GM19099 (cell line): Measurements from ENCODE around the gene CYP4B1.

Experiments used
- POLR2A ChIP-seq: IDR thresholded peaks from 3 replicates; pipeline ENCODE4 v1.6.1; 2011; ENCODE audit warnings: low read depth; ENCODE audit not compliant: insufficient read length; ENCODE audit errors: extremely low read depth

The CYP4B1 gene

DNA sequence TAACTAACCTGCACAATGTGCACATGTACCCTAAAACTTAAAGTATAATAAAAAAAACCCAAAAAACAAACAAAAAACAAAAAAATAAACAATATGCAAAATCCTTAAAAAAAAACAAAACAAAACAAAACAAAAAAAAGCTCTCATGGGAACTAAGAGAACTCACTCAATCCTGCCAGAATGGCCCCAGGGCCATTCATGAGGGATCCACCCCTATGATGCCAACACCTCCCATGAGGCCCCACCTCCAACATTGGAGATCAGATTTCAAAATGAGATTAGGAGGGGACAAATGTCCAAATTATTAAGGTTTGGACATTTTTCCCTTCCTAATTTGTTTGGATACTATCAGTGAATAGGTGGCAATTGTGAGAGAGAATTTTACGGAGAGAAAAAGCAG, 10.2 kb downstream of the CYP4B1 start:
- no peak for TF ChIP-seq POLR2A

DNA sequence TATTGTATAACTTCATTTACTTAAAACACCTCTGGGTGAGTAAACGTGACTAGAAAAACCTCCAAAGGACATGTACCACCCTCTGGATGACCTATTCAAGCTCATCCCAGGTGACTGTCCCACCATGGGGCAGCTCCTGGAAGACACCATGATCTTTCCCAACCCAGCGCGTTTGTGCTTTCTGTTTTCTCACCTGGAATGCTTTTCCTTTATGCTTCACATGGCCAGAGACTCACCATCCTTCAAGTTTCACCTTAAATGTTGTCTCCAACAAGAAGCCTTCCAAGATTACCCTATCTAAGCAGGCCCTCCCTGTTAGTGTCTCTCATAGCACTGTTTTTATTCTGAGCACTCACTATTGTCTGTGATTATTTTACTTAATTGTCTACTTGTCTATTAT, 11.1 kb downstream of the CYP4B1 start:
- TF ChIP-seq POLR2A, result no peak

DNA sequence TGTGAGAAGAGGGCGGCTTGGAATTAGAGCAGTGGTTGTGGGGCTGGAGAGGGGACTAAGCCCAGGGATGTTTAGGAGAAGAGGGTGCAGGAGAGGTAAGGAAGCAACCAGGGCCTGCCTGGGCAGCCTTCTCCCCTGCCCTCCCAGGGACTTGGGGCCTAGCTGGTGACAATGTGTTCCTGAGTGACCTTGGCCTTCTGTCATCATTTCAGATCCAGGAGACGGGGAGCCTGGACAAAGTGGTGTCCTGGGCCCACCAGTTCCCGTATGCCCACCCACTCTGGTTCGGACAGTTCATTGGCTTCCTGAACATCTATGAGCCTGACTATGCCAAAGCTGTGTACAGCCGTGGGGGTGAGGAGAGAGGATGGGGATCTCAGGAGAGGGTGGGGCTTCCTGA, 11.8 kb downstream of the CYP4B1 start:
- TF ChIP-seq POLR2A, result no peak

DNA sequence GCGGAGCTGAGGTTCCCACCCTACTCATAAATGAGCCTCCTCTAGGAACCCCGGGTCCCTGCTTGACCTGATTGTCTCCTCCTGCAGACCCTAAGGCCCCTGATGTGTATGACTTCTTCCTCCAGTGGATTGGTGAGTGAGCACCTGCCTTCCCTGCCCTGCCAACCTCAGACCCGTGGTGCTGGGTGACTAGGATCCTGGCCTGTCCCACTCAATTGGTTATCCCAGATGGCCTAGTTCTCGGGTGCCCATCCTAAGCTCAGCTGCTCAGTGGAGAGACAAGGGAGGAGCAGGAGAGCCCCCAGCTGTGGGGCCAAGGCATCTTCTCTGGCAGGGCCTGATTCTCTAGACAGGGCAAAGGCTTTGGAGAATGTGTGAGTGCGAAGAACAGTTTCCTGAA, 12.2 kb downstream of the CYP4B1 start:
- TF ChIP-seq POLR2A, result no peak

DNA sequence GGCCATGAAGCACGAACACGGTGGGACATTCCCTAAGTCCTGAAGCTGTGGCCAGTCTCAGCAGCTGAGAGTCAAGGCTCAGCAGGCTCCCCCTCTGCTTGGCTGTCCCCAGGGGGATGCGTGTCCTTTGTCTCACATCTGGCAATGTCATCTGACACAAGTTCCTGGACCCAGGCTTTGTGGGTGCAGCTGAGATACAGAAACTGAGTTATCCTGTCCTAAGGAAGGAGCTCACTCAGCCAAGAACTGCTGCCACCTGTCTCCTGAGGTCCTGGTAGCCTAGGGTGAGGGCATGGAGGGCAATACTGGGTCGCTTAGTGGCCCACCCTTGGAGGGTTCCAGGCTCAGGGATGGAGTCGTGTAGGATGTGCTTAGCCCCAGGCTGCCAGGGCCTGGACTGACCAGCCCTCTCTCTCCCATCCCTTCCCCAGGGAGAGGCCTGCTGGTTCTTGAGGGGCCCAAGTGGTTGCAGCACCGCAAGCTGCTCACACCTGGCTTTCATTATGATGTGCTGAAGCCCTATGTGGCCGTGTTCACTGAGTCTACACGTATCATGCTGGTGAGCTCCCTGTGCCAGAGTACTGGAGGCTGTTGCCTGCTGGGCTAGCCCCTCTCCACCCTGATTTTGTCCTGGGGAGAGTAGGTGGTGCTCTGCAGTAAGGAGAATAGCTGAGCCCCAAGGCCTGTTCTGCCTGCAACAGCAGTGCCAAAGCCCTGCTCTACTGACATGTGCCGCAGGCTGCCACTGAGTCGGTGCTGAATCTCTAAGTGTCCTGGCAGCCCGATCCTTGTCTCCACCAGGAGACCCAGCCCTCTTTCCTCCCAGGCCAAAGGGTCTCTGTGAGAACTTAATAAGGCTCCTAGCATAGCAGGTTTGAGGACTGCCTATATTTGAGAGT, 13.5 kb downstream of the CYP4B1 start:
- no peak for TF ChIP-seq POLR2A

DNA sequence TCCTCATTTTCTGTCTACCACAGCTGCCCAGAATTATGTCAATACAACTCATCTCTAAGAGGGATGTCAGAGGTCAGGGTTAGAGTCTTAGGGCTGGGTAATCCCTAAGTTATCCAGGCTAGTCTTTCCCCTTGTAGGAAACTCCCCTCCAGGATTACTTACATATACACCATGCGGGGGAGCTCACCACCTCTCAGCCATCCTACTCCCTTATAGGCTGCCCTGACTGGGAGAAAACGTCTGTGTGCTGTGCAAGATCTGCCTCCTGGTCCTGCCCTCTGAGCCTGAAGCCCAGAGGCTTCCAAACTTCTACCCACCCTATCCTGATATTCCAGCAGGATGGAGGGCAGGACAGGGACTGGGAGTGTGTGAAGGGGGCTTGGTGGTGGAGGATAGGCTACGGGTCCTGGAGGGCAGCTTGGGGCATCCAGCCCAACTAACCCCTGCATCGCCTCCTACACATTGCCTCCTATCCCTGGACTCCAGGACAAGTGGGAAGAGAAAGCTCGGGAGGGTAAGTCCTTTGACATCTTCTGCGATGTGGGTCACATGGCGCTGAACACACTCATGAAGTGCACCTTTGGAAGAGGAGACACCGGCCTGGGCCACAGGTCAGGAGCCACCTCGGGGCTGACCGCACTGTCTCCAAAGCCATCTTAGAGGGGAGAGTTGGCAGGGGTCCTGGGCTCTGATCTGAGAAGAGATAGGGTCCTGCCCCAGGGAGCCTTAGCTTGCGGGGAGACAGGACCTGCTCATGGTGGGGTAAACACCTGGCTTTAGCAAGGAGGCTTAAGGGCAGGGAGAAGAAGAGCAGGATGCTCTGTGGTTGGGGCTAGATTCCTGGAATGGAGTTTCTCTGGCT, 14.4 kb downstream of the CYP4B1 start:
- TF ChIP-seq POLR2A, result no peak

DNA sequence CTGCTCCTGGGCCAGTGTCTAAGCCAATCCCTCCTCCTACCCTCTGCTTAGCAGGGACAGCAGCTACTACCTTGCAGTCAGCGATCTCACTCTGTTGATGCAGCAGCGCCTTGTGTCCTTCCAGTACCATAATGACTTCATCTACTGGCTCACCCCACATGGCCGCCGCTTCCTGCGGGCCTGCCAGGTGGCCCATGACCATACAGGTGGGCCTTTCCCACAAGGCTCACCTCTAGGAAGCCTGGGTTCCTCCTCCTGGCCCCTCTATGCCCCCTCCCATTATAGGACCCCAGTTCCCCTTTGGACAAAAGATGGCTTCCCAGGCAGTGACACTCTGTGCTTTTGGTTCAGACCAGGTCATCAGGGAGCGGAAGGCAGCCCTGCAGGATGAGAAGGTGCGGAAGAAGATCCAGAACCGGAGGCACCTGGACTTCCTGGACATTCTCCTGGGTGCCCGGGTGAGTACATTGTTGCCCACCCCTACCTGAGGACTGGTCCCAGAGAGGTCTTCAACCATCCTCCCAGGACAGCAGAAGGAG, 15.1 kb downstream of the CYP4B1 start:
- no peak for TF ChIP-seq POLR2A

DNA sequence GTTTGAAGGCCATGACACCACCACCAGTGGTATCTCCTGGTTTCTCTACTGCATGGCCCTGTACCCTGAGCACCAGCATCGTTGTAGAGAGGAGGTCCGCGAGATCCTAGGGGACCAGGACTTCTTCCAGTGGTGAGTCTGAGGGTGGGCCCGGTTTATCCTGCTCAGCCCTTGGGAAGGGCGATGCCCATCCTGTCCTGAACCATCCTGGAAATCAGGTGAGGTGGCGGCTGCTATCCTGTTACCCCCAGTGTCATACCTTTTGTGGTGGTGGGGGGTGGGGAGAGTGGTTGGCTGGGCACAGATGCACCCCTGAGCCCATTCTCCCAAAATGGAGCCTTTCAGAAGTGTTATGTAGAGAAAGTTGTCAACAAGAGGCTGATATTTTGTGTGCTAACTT, 16.3 kb downstream of the CYP4B1 start:
- no peak for TF ChIP-seq POLR2A

DNA sequence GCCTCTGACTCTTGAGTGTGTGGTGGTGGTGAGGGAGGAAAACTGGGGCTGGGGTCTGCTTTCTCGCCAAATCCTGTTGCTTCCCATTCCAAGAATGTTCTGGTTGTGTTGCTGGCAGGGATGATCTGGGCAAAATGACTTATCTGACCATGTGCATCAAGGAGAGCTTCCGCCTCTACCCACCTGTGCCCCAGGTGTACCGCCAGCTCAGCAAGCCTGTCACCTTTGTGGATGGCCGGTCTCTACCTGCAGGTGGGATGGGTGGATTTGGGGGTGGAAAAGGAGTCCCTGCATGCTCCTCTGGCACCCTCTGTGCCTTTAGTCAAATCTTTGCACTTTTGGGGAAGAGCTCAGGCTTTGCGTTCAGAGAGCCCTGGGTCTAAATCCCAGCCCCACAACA, 18.1 kb downstream of the CYP4B1 start:
- TF ChIP-seq POLR2A, result no peak

DNA sequence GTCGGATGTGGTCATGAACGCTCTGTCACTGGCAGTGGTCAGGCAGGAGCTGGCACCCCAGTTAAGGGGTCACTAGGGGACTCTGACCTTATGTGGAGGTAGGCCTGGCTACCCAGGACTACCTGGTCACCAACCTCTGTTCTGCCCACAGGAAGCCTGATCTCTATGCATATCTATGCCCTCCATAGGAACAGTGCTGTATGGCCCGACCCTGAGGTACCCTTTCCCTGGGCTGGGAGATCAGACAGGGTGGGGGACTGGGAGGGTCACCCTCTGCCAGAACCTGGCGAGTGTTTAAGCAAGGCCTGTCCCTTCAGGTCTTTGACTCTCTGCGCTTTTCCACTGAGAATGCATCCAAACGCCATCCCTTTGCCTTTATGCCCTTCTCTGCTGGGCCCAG, 19.0 kb downstream of the CYP4B1 start:
- TF ChIP-seq POLR2A, result no peak

DNA sequence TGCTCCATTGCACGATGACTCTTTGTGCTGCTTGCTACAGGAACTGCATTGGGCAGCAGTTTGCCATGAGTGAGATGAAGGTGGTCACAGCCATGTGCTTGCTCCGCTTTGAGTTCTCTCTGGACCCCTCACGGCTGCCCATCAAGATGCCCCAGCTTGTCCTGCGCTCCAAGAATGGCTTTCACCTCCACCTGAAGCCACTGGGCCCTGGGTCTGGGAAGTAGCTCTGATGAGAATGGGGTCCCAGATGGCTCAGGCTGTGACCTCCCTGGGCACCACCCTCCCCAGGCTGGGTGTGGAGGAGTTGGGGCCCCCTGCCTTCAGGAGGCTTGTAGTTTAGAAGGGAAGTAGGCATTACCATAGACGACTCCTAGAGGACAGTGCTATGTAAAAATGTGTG, 19.7 kb downstream of the CYP4B1 start:
- TF ChIP-seq POLR2A, result no peak

DNA sequence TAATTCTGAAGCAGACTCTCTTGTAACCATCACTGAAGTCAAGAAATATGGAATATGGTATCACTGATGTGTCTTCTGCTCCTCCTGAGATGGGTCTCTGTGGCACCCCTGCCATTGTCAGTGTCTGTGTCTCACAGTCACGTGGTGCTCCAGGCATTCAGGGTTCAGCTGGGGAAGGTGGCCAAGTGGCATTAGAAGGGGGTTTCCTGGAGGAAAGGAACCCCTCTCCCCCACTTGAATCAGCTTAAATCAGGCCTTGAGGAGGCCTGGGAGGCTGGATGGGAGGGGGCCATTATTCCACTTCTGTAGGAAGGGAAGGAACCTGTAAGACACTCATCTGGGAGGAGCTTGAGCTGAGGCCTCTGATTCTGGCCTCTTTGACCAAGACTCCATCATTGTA, 20.5 kb downstream of the CYP4B1 start:
- TF ChIP-seq POLR2A, result no peak

DNA sequence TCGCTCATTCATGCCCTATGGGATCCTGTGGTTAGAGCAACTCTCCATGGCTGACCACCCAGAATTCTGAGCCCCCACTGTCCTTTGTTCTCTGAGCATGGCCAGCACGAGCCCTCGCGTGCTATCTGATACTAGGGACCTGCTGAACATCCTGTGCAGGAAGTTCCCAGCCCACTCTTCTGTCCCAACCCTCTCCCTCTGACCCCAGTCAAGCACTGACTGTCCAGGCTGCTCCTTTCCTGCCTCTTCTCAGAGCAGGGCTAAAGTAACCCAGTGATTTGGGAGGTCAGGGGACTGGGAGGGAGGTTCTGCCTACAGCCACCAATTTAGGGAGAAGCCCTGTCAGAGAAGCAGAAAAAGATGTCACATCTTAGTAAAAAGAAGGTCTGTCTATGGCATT, 21.2 kb downstream of the CYP4B1 start:
- no peak for TF ChIP-seq POLR2A

DNA sequence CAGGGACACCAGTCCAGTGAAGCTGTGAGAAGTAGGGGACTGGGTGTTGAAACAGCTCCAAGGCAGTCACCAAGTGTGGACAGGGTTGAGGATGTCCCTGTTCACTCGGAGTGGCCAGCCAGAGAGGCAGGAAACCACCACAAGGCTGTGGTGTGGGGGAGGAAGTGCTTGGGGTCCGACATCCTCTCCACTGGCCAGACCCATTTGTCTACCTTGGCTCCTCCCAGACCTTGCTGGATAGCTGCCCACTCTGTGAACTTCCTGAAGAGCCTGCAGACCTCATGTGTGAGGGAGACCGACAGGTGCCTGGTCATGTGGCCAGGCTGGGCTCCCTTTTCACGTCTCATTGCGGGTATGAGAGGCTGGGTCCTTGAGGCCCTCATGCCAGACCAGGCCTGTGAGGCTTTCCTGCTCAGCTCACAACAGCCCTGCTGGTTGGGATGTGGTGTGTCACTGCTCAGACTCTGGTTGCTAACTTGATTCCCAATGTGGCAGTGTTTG, 21.8 kb downstream of the CYP4B1 start:
- no peak for TF ChIP-seq POLR2A

DNA sequence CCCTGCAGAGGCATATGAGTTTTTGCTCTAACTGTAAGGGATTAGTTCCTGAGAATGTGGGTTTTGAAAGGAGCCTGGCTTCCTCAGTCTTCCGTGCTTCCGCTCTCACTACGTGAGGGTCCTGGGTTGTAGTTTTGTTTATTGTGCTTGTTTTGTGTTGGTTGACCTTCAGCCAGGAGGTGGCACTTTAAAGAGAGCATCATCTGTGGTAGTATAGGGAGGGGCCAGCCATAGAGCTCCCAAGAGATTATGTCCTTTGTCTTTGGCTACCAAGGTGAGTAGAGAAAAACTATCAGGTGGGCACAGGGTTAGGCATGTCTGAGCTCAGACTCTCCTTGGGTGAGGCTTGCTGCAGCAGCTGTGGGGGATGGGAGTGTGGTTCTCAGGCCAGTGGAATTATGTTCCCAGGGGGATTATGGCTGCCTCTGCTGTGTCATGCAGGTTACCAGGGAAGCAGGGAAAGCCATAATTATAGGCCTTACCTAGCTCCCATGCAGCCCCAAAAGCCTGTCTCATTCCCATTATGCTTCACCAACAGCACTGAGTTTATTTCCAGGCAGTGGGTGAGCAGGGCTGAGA, 23.5 kb downstream of the CYP4B1 start:
- no peak for TF ChIP-seq POLR2A
